RWPE2 (cell line): Measurements from ENCODE around the gene ACOX1.

Experiments
- ATAC-seq: fragments of 200-7000 bp; cut with Tn5 transposase; 3 replicates; pipeline ENCODE4 v1.9.1; 2021; ENCODE audit warnings: low read depth
- DNase-seq: peaks from one replicate; pipeline ENCODE4 v3.0.0-alpha.2; 2020; ENCODE audit warnings: low spot score
- H3K27ac ChIP-seq: fragments of 450-650 bp; 2 replicates; pipeline ENCODE4 v1.5.1; 2017; ENCODE audit warnings: mild to moderate bottlenecking; ENCODE audit not compliant: poor library complexity, severe bottlenecking
- H3K27me3 ChIP-seq: fragments of 250-450 bp; sonication (Bioruptor Pico); 2 replicates; pipeline ENCODE4 v1.5.1; 2021; ENCODE audit warnings: mild to moderate bottlenecking, moderate library complexity; ENCODE audit not compliant: insufficient read depth, poor library complexity, severe bottlenecking
- H3K36me3 ChIP-seq: fragments of 250-450 bp; sonication (Bioruptor Pico); 2 replicates; pipeline ENCODE4 v1.5.1; 2020; ENCODE audit warnings: low read depth, mild to moderate bottlenecking, moderate library complexity
- H3K4me1 ChIP-seq: fragments of 250-450 bp; sonication (Bioruptor Pico); 2 replicates; pipeline ENCODE4 v1.5.1; 2021; ENCODE audit warnings: mild to moderate bottlenecking, moderate library complexity; ENCODE audit not compliant: insufficient read depth, poor library complexity, severe bottlenecking
- H3K4me3 ChIP-seq: fragments of 250-450 bp; sonication (Bioruptor Pico); 2 replicates; pipeline ENCODE4 v1.5.1; 2021; ENCODE audit warnings: mild to moderate bottlenecking, moderate library complexity; ENCODE audit not compliant: severe bottlenecking
- H3K9me3 ChIP-seq: fragments of 250-450 bp; sonication (Bioruptor Pico); 2 replicates; pipeline ENCODE4 v1.5.1; 2021; ENCODE audit warnings: mild to moderate bottlenecking, moderate library complexity; ENCODE audit not compliant: severe bottlenecking
- TF ChIP-seq, protein P1 (sequence below): fragments of 450-650 bp; IDR thresholded peaks from one replicate; pipeline ENCODE4 v1.5.1; 2017; ENCODE audit warnings: mild to moderate bottlenecking, moderate library complexity; ENCODE audit not compliant: poor library complexity, severe bottlenecking

The ACOX1 gene

DNA sequence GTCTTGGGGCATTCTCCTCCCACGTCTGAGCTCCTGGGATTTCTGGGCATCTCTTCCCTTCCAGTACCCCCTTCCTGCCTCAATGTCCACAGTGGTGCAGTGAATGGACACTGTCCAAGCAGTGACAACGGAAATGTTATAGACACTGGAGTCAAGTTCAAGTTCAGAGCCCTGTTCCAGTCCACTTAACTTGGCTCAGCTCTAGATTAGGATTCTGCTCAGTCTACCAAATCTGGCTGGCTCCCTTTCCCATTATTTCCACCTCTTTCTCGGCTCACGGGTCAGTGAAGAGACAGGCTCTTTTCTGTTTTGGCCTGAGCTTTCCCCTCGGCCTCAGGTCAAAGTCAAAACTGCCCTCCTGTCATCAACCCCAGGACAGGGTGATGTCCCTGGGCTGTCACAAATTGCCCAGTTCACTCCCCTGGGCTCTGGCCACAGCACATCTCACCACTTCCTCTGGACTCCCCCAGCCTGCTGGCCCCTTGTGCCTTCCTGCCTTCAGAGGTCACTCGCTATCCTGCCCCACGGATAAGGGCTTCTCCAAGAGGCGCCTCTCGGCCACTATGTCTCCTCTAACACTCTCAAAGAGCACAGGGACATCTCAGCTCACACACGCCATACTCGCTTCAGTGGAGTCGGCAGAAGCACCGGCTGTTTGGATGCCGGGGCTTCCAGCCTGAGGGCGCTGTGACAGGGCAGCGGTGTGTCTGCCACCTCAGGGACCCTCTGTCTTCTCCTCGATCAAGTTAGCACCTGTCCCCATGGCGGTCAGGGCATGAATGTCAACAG is 56.6 kb downstream of the ACOX1 start:
- H3K9me3 ChIP-seq: no peaks in the 10 kb centered on the region
- TF ChIP-seq, protein P1, sequence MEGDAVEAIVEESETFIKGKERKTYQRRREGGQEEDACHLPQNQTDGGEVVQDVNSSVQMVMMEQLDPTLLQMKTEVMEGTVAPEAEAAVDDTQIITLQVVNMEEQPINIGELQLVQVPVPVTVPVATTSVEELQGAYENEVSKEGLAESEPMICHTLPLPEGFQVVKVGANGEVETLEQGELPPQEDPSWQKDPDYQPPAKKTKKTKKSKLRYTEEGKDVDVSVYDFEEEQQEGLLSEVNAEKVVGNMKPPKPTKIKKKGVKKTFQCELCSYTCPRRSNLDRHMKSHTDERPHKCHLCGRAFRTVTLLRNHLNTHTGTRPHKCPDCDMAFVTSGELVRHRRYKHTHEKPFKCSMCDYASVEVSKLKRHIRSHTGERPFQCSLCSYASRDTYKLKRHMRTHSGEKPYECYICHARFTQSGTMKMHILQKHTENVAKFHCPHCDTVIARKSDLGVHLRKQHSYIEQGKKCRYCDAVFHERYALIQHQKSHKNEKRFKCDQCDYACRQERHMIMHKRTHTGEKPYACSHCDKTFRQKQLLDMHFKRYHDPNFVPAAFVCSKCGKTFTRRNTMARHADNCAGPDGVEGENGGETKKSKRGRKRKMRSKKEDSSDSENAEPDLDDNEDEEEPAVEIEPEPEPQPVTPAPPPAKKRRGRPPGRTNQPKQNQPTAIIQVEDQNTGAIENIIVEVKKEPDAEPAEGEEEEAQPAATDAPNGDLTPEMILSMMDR: no peak
- DNase-seq (no peak), ATAC-seq (no peak)
- no peak overlapping the region for H3K27ac ChIP-seq
- peaks cover 16% of the 10 kb centered on the region for H3K36me3 ChIP-seq
- H3K4me3 ChIP-seq: no peak overlapping the region
- H3K27me3 ChIP-seq: no peaks in the 10 kb centered on the region
- H3K4me1 ChIP-seq: no peaks in the 10 kb centered on the region

DNA sequence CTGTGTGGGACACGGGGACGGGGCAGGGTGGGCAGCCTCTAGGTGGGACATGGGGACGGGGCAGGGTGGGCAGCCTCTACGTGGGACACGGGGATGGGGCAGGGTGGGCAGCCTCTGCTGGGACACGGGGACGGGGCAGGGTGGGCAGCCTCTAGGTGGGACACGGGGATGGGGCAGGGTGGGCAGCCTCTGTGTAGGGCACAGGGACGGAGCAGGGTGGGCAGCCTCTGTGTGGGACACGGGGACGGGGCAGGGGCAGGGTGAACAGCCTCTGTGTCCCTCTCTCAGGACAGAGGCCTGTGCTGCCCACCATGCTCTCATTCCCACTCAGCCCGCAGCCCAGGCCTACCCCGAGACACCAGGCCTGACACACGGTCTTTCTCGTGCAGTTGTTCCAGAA is 57.4 kb downstream of the ACOX1 start:
- DNase-seq: no peak
- no peaks in the 10 kb centered on the region for H3K9me3 ChIP-seq
- no peak overlapping the region for H3K4me3 ChIP-seq
- no peak; the same call in 2 of the 3 replicates for ATAC-seq
- H3K36me3 ChIP-seq: peaks cover 16% of the 10 kb centered on the region
- H3K4me1 ChIP-seq: no peaks in the 10 kb centered on the region
- no peak overlapping the region for H3K27ac ChIP-seq
- TF ChIP-seq, protein P1: no peak
- no peaks in the 10 kb centered on the region for H3K27me3 ChIP-seq

DNA sequence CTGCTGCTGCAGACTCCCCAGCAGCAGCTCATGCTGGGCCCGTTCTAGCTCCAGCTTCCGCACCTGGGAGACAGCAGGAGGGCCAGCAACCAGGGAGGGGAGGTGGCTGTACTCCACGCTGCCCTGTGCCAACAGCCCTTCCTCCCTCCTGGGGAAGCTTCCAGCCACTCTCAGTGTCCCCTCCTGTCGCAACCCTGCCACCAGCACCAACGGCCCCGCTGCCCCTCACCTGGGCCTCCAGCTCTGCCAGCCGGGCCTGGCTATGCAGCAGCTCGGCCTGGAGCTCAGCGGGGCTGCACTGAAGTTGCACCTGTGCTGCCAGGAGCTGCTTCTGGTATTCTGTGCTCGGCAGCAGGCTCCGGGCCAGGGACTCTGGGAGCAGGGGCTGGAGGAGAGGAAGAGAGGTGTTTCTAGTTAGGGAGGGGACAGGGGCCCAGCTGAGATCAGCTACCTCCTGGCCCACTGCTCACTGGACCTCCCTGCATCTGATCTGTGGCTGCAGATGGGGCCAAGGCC is 58.9 kb downstream of the ACOX1 start:
- Histone ChIP-seq H3K36me3 (peaks cover 16% of the 10 kb centered on the region), H3K27ac (no peak overlapping the region), H3K9me3 (no peaks in the 10 kb centered on the region), H3K4me3 (no peak overlapping the region), H3K27me3 (no peaks in the 10 kb centered on the region), H3K4me1 (no peaks in the 10 kb centered on the region)
- ATAC-seq (no peak), DNase-seq (no peak)
- TF ChIP-seq, protein P1: no peak

DNA sequence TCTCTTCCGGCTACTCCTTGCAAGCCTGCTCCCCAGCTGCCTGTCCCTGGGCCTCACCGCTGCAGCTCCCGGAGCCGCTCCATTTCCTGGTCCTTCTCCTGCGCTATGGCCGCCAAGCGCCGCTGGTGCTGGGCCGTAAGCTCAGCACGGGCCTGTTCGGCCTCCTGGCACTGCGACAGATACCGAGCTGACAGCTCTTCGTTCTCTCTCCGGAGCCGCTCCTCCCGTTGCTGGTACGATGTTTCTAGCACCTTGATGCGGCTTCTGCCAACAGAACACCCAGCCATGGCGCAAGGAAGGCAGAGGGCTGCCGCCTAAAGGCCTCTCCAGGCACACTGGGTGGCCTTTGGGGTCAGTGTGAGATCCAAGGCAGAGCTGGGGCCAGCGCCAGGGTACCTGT is 59.4 kb downstream of the ACOX1 start:
- no peaks in the 10 kb centered on the region for H3K4me1 ChIP-seq
- H3K4me3 ChIP-seq: no peak overlapping the region
- peaks cover 16% of the 10 kb centered on the region for H3K36me3 ChIP-seq
- H3K27ac ChIP-seq: no peak overlapping the region
- no peaks in the 10 kb centered on the region for H3K27me3 ChIP-seq
- peak; percentile 68 for DNase-seq
- TF ChIP-seq, protein P1: no peak
- ATAC-seq: no peak
- no peaks in the 10 kb centered on the region for H3K9me3 ChIP-seq

DNA sequence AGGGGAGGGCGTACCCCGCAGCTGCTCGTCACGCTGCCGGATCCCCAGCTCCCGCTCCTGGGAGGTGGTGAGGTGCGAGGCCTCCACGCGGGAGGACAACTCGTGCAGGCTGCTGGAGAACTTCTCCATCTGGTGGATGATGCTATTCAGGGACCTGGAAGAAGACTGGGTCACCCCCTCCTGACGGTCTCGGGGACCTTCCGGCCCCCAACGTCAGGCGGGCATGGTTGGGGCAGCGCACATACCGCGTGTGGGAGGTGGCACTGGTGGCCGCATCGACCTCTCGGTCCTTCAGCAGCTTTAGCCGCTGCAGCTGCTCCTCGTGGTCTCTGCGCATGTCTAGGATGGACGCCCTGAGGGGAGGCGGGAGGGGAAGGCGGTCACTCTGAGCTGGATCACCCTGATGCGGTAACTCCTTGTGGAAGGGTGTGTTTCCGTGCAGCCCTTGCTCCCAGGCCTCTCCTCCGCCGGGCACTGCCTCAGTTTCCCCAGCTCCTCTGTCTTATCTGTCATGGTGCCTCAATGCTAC is 61.0 kb downstream of the ACOX1 start:
- ATAC-seq (no peak), DNase-seq (peak; percentile 69)
- Histone ChIP-seq H3K27me3 (no peaks in the 10 kb centered on the region), H3K4me3 (no peak overlapping the region), H3K36me3 (peaks cover 12% of the 10 kb centered on the region), H3K9me3 (no peaks in the 10 kb centered on the region), H3K27ac (no peak overlapping the region), H3K4me1 (no peaks in the 10 kb centered on the region)
- TF ChIP-seq, protein P1: no peak
